Neuronal stem cell (in vitro differentiated cells): Measurements from ENCODE around the gene UNC5B.

Experiments used
- DNase-seq: peaks from one replicate; pipeline ENCODE4 v3.0.0-alpha.2; 2013; ENCODE audit warnings: low spot score
- H2AFZ ChIP-seq: one replicate; pipeline ENCODE4 v1.6.1; 2013; ENCODE audit warnings: mild to moderate bottlenecking, low read length, inconsistent platforms
- H2AK5ac ChIP-seq: 2 replicates; pipeline ENCODE4 v1.6.1; 2013; ENCODE audit warnings: low read depth, mild to moderate bottlenecking, inconsistent platforms, low read length, moderate library complexity, mixed read lengths
- H2BK120ac ChIP-seq: 2 replicates; pipeline ENCODE4 v1.6.1; 2013; ENCODE audit warnings: low read depth, mild to moderate bottlenecking, inconsistent platforms, low read length, moderate library complexity, mixed read lengths
- H2BK12ac ChIP-seq: one replicate; pipeline ENCODE4 v1.6.1; 2013; ENCODE audit warnings: low read length, inconsistent platforms
- H2BK15ac ChIP-seq: 2 replicates; pipeline ENCODE4 v1.6.1; 2013; ENCODE audit warnings: mild to moderate bottlenecking, low read length, inconsistent platforms, mixed read lengths
- H2BK5ac ChIP-seq: one replicate; pipeline ENCODE4 v1.6.1; 2013; ENCODE audit warnings: inconsistent platforms, mild to moderate bottlenecking, low read length, moderate library complexity
- H3K14ac ChIP-seq: one replicate; pipeline ENCODE4 v1.6.1; 2013; ENCODE audit warnings: low read length, inconsistent platforms
- H3K18ac ChIP-seq: 2 replicates; pipeline ENCODE4 v1.6.1; 2013; ENCODE audit warnings: low read length, inconsistent platforms
- H3K23ac ChIP-seq: 2 replicates; pipeline ENCODE4 v1.6.1; 2013; ENCODE audit warnings: low read depth, mild to moderate bottlenecking, mixed read lengths, low read length, inconsistent platforms; ENCODE audit not compliant: poor library complexity
- H3K27ac ChIP-seq: replicated peaks from 3 replicates; pipeline ENCODE4 v1.5.1; 2013; ENCODE audit warnings: low read length, inconsistent platforms
- H3K27me3 ChIP-seq, 3 experiments: 2 replicates each; pipeline ENCODE4 v1.6.1; 2013; ENCODE audit warnings: low read length in 3 of 3, mild to moderate bottlenecking in 2 of 3, inconsistent platforms in 1 of 3, low read depth in 1 of 3, mixed read lengths in 1 of 3, moderate library complexity in 1 of 3; ENCODE audit not compliant: control insufficient read depth in 3 of 3, insufficient read depth in 3 of 3
- H3K36me3 ChIP-seq, 2 donors: replicated peaks in 1 of 2; 2 replicates each; pipeline ENCODE4 v1.6.1; 2013; ENCODE audit warnings: low read length in 2 of 2; ENCODE audit not compliant: control insufficient read depth in 2 of 2, insufficient read depth in 2 of 2
- H3K4ac ChIP-seq: 2 replicates; pipeline ENCODE4 v1.6.1; 2013; ENCODE audit warnings: inconsistent platforms, mild to moderate bottlenecking, low read length, moderate library complexity
- H3K4me1 ChIP-seq, 2 donors: 1 replicate in 1 of 2; 2 replicates in 1 of 2; pipeline ENCODE4 v1.6.1; 2013; ENCODE audit warnings: low read length in 2 of 2, low read depth in 1 of 2; ENCODE audit not compliant: control insufficient read depth in 2 of 2, insufficient read depth in 1 of 2
- H3K4me2 ChIP-seq: one replicate; pipeline ENCODE4 v1.6.1; 2013; ENCODE audit warnings: mild to moderate bottlenecking, low read length, inconsistent platforms; ENCODE audit not compliant: insufficient read depth, poor library complexity, severe bottlenecking
- H3K4me3 ChIP-seq, 2 donors: 2 replicates each; pipeline ENCODE4 v1.5.1; 2013; ENCODE audit warnings: low read length in 2 of 2, mild to moderate bottlenecking in 2 of 2, inconsistent platforms in 1 of 2, moderate library complexity in 1 of 2
- H3K79me1 ChIP-seq: one replicate; pipeline ENCODE4 v1.6.1; 2013; ENCODE audit warnings: low read depth, mild to moderate bottlenecking, inconsistent platforms, low read length, moderate library complexity
- H3K9ac ChIP-seq: one replicate; pipeline ENCODE4 v1.6.1; 2013; ENCODE audit warnings: mild to moderate bottlenecking, low read depth, low read length, inconsistent platforms; ENCODE audit not compliant: poor library complexity
- H3K9me3 ChIP-seq, 2 donors: replicated peaks in 1 of 2; 2 replicates each; pipeline versions ENCODE3 to v1.6.1; 2013; ENCODE audit warnings: low read length in 2 of 2, mild to moderate bottlenecking in 2 of 2, inconsistent platforms in 1 of 2, low read depth in 1 of 2, mixed read lengths in 1 of 2, moderate library complexity in 1 of 2; ENCODE audit not compliant: control insufficient read depth in 2 of 2, insufficient read depth in 1 of 2
- H4K8ac ChIP-seq: one replicate; pipeline ENCODE4 v1.6.1; 2013; ENCODE audit warnings: low read depth, mild to moderate bottlenecking, inconsistent platforms, low read length, moderate library complexity
- H4K91ac ChIP-seq: one replicate; pipeline ENCODE4 v1.6.1; 2013; ENCODE audit warnings: low read length, low read depth, mild to moderate bottlenecking, inconsistent platforms; ENCODE audit not compliant: poor library complexity
- WGBS, 2 donors: extraction: QIAGEN DNeasy Blood & Tissue Kit; methylation state at CpG; one replicate each; pipeline ENCODE4 v1.1.7; 2013; ENCODE audit warnings: missing lambda C conversion rate in 2 of 2, mixed read lengths in 1 of 2; ENCODE audit not compliant: insufficient read length in 2 of 2, insufficient replicate concordance in 1 of 2; ENCODE audit errors: extremely low coverage in 2 of 2; 5-methylcytosine and 5-hydroxymethylcytosine counted together

Gene UNC5B

GRCh38 chr10:71265201-71265575, 52.8 kb downstream of the UNC5B start:
- H3K14ac ChIP-seq: no peak overlapping the region
- no peaks in the 10 kb centered on the region for H3K36me3 ChIP-seq
- H3K4me2 ChIP-seq: no peak overlapping the region
- DNase-seq: no peak
- H3K4me3 ChIP-seq: no peak overlapping the region
- peaks cover 0 to 49% (median 0%) of the 10 kb centered on the region in 3 experiments for H3K27me3 ChIP-seq
- no peak overlapping the region for H2BK5ac ChIP-seq
- H2BK12ac ChIP-seq: no peak overlapping the region
- no peak overlapping the region for H3K23ac ChIP-seq
- no peaks in the 10 kb centered on the region for H3K9me3 ChIP-seq
- peaks cover 18 to 33% of the 10 kb centered on the region in 2 donors for H3K4me1 ChIP-seq
- no peak overlapping the region for H3K27ac ChIP-seq
- WGBS, 2 donors: no CpG with 5 or more reads among the region's 9 CpGs
- peak overlapping the region; percentile 81 for H2BK15ac ChIP-seq
- H2AFZ ChIP-seq: no peak overlapping the region
- peak overlapping the region; percentile 11 for H2BK120ac ChIP-seq
- H3K9ac ChIP-seq: no peak overlapping the region
- H3K18ac ChIP-seq: peak overlapping the region; percentile 56
- H4K8ac ChIP-seq: no peak overlapping the region
- no peak overlapping the region for H4K91ac ChIP-seq
- no peaks in the 10 kb centered on the region for H3K79me1 ChIP-seq
- no peak overlapping the region for H3K4ac ChIP-seq
- H2AK5ac ChIP-seq: peak overlapping the region; percentile 58

- Histone ChIP-seq H3K4me3 (no peak overlapping the region), H3K36me3 (no peaks in the 10 kb centered on the region), H4K8ac (no peak overlapping the region), H2BK5ac (no peak overlapping the region), H2BK120ac (peak overlapping the region; percentile 11), H4K91ac (peak overlapping the region; percentile 40), H3K9me3 (no peaks in the 10 kb centered on the region), H2BK15ac (peak overlapping the region; percentile 81), H3K9ac (no peak overlapping the region), H3K4me2 (no peak overlapping the region), H2AK5ac (peak overlapping the region; percentile 58), H3K4me1 (peaks cover 15 to 28% of the 10 kb centered on the region in 2 donors), H3K18ac (peak overlapping the region; percentile 56), H3K27me3 (peaks cover 0 to 49% (median 0%) of the 10 kb centered on the region in 3 experiments), H3K4ac (no peak overlapping the region), H3K27ac (no peak overlapping the region), H3K23ac (peak overlapping the region; percentile 83), H2BK12ac (no peak overlapping the region), H3K14ac (no peak overlapping the region), H3K79me1 (no peaks in the 10 kb centered on the region), H2AFZ (no peak overlapping the region)
- no CpG with 5 or more reads among the region's 9 CpGs for WGBS, 2 donors
- DNase-seq: no peak
Observed at GRCh38 chr10:71265618-71266146, 53.3 kb downstream of the UNC5B start.

GRCh38 chr10:71266147-71266917, 54.0 kb downstream of the UNC5B start:
- Histone ChIP-seq H2BK15ac (no peak overlapping the region), H3K36me3 (no peaks in the 10 kb centered on the region), H2BK120ac (no peak overlapping the region), H2AFZ (no peak overlapping the region), H3K9ac (peak overlapping the region; percentile 45), H3K27ac (no peak overlapping the region), H2BK12ac (peak overlapping the region; percentile 52), H4K8ac (no peak overlapping the region), H2AK5ac (peak overlapping the region; percentile 58), H2BK5ac (no peak overlapping the region), H3K4me1 (peaks cover 12 to 22% of the 10 kb centered on the region in 2 donors), H3K23ac (peak overlapping the region; percentile 83), H3K4me3 (peak overlapping the region in 1 of 2 donors; percentile 24), H4K91ac (no peak overlapping the region), H3K9me3 (no peaks in the 10 kb centered on the region), H3K4me2 (no peak overlapping the region), H3K18ac (peak overlapping the region; percentile 58), H3K27me3 (peaks cover 0 to 42% (median 0%) of the 10 kb centered on the region in 3 experiments), H3K4ac (no peak overlapping the region), H3K79me1 (no peaks in the 10 kb centered on the region), H3K14ac (peak overlapping the region; percentile 1)
- WGBS, 2 donors: no CpG with 5 or more reads among the region's 18 CpGs
- DNase-seq: no peak

DNA sequence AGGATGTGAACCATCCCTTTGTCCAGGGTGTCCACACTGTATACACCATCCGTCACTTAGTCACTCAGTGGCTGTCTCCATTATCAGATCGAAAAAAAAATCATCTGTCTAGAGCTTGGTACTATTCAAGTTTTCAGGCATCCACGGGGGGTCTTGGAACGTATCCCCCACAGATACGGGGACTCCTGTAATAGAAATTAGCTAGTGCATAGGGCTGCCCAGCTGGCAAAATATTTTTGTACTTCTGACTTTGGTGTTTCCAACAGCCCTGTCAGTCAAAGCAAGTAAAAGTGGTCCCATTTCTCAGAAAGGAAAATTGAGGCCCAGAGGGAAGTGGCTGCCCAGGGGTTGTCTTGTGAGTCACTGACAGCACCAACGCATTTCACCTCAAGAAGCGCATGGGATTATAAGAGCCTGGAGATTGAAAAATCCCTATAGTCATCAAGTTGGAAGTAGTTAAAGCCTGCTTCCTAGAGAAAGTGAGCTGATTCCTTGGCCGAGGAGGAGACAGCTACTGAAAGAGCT, 54.6 kb downstream of the UNC5B start:
- no peak overlapping the region for H2AFZ ChIP-seq

More for the DNA sequence above, 54.6 kb downstream of the UNC5B start:
- no peak overlapping the region for H2BK12ac ChIP-seq
- H2AK5ac ChIP-seq: no peak overlapping the region
- no peak overlapping the region for H3K27ac ChIP-seq
- H4K8ac ChIP-seq: no peak overlapping the region
- H3K23ac ChIP-seq: no peak overlapping the region
- H3K9me3 ChIP-seq: no peaks in the 10 kb centered on the region
- no peak overlapping the region for H3K9ac ChIP-seq
- no peaks in the 10 kb centered on the region for H3K79me1 ChIP-seq
- no peak overlapping the region for H2BK120ac ChIP-seq
- H3K27me3 ChIP-seq: peaks cover 0 to 36% (median 0%) of the 10 kb centered on the region in 3 experiments
- WGBS, 2 donors: no CpG with 5 or more reads among the region's 8 CpGs
- no peak overlapping the region for H4K91ac ChIP-seq
- no peak overlapping the region for H3K4ac ChIP-seq
- H3K4me2 ChIP-seq: no peak overlapping the region
- H3K4me1 ChIP-seq: peaks cover 12 to 20% of the 10 kb centered on the region in 2 donors
- DNase-seq: no peak
- no peak overlapping the region for H2BK5ac ChIP-seq
- no peak overlapping the region for H3K18ac ChIP-seq
- no peak overlapping the region for H3K14ac ChIP-seq
- H3K36me3 ChIP-seq: no peaks in the 10 kb centered on the region
- H2BK15ac ChIP-seq: no peak overlapping the region
- H3K4me3 ChIP-seq: no peak overlapping the region
